ENCODE results near the gene TNFRSF1B.
A peak's percentile ranks its signal among the peaks of the same experiment; 100 is the strongest.

The TNFRSF1B gene

GRCh38 chr1:12183095-12183794, 16.5 kb downstream of the TNFRSF1B start:
- in situ Hi-C loops (cut with HindIII; ENCODE audit: low pct_ligation_motif_present, low pct_unique_long_range_greater_than_20kb, low sequenced_read_pairs), result no loop called here
- DNase-seq, result no peak

- DNase-seq, result peak; percentile 1
- in situ Hi-C loops (cut with HindIII; ENCODE audit: low pct_ligation_motif_present, low pct_unique_long_range_greater_than_20kb, low sequenced_read_pairs), result no loop called here
Measured at GRCh38 chr1:12184008-12184681, 17.4 kb downstream of the TNFRSF1B start.

DNA sequence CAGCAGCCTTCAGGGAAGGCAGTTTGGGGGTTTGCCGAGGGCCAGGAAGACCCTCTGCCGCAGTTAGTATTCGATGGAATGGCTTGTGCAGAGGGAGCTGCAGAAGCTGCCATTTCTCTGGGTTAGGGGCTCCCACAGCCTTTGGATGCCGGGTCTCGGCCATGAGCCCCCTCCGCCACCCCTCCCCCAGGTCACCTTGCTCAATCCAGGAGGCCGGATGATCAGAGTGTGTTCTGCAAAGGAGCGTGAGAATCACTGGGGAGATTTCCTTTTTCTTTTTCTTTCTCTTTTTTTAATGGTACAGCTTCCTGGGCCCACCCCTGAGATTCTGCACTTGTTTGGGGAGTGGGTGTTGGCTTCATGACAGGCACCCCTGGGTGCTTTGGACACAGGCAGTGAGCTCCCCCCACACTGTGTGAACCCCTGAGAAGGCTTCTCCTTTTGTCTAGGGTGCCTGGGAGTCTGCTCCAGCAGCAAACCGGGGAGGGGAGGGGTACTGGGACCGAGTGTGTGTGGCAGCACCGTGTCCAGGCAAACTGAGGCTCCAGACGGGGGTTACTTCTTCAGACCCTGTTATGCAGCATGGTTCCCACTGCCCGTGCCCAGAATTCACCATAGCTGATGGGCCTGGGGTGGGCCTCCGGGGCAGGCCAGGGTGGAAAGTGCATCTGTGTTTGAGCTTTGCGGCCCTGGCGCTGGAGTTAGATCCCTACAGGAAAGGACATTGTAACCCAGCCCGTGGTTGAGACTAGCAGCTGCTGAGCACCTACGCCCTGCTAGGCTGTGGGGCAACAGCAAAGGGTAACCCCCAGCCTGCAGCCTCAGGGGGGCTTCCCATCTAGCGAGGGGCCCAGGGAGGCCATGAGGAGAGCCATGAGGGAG, 18.5 kb downstream of the TNFRSF1B start:
- no peak for DNase-seq
- in situ Hi-C loops (cut with HindIII; ENCODE audit: low pct_ligation_motif_present, low pct_unique_long_range_greater_than_20kb, low sequenced_read_pairs), result no loop called here

- in situ Hi-C loops (cut with HindIII; ENCODE audit: low pct_ligation_motif_present, low pct_unique_long_range_greater_than_20kb, low sequenced_read_pairs), result no loop called here
- no peak for DNase-seq
Measured at GRCh38 chr1:12185918-12186678, 19.3 kb downstream of the TNFRSF1B start.

GRCh38 chr1:12186679-12186985, 19.8 kb downstream of the TNFRSF1B start:
- DNase-seq, result no peak
- in situ Hi-C loops (cut with HindIII; ENCODE audit: low pct_ligation_motif_present, low pct_unique_long_range_greater_than_20kb, low sequenced_read_pairs), result no loop called here

DNA sequence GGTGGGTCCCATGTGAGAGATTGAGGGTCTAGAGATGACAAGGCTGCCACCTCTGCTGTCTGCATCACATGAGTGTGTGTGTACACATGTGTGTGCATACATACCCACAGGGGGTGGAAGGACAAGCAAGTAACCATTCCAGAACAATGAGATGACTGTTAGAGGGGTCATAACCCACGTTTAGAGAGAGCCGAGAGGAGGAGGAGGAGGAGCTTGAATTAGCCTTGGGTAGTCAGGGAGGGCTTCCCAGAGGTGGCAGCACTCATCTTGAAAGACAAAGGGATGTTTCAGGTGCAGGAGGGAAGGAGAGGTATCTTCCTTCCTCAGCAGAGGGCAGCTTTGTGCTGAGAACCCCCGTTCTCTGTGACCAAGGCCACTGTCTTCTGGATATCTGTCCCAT, 21.3 kb downstream of the TNFRSF1B start:
- no peak for DNase-seq
- in situ Hi-C loops (cut with HindIII; ENCODE audit: low pct_ligation_motif_present, low pct_unique_long_range_greater_than_20kb, low sequenced_read_pairs), result no loop called here

DNA sequence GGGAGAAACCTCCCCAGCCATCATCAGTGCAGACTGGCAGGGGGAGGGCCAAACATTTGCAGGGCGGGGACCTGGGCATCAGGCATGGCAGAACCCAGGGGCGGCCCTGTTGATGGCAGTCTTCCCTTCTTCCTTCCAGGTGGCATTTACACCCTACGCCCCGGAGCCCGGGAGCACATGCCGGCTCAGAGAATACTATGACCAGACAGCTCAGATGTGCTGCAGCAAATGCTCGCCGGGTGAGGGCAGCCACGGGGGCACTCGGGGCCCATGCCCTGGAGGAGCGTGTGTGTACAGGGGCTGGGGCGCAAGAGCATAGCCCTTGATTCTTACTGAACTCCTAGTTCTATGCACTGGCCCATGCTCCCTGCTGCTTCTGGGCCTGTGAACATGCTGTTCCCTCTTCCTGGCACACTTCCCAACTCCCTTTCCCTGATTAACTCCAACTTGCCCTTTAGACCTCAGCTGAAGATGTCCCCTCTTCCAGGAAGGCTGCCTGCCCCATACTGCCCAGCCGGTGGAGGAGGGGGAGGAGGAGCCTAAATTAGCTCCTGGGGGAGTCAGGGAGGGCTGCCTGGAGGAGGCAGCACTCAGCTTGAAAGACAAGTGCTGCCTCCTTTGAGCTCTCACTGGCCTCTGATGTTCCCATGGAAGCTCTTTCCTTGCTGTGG, 22.0 kb downstream of the TNFRSF1B start:
- DNase-seq, result no peak
- in situ Hi-C loops (cut with HindIII; ENCODE audit: low pct_ligation_motif_present, low pct_unique_long_range_greater_than_20kb, low sequenced_read_pairs), result no loop called here

DNA sequence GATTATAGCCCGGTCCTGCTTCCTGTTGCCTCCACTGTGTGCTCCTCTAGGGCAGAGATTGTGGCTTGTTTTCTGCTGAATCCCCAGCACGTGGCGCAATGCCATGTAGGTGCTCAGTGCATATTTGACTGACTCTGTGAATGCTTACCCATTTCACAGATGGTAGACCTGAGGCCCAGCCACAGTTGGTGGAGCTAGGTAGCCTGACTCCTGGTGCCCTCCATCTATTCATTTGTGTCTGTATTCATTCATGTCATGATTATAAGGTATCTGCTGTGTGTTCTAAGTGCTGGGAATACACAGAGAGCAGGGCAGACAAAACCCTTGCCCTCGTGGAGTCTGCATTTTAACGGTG, 22.5 kb downstream of the TNFRSF1B start:
- in situ Hi-C loops (cut with HindIII; ENCODE audit: low pct_ligation_motif_present, low pct_unique_long_range_greater_than_20kb, low sequenced_read_pairs), result no loop called here
- DNase-seq, result no peak

GRCh38 chr1:12191242-12192032, 24.6 kb downstream of the TNFRSF1B start:
- DNase-seq, result no peak
- in situ Hi-C loops (cut with HindIII; ENCODE audit: low pct_ligation_motif_present, low pct_unique_long_range_greater_than_20kb, low sequenced_read_pairs), result no loop called here

DNA sequence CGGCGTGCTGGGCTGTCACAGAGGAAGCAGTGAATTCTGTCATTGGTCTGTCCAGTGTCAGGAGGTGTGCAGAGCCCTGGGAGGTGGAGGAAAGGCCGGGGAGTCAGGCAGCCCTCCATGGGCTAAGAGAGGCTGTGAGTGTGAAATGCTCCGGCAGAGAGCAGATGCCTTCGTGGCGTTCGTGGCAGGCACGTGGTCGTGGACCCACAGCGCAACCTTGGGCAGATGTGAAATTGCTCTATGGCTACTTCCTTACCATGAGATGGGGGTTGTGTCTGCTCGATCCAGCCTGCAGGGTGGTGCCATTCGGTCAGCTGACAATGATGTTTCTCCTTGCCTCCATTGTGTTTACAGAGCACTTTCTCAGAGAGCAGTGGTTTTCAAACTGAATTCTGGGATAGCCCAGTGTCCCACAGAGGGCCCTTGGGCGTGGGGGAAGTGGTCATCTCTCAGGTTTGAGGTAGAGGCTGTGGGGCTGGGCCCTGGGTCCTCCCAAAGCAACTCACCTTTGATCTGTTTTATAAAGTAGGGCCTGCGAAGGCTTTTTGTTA, 27.9 kb downstream of the TNFRSF1B start:
- DNase-seq, result no peak
- in situ Hi-C loops (cut with HindIII; ENCODE audit: low pct_ligation_motif_present, low pct_unique_long_range_greater_than_20kb, low sequenced_read_pairs), result no loop called here

DNA sequence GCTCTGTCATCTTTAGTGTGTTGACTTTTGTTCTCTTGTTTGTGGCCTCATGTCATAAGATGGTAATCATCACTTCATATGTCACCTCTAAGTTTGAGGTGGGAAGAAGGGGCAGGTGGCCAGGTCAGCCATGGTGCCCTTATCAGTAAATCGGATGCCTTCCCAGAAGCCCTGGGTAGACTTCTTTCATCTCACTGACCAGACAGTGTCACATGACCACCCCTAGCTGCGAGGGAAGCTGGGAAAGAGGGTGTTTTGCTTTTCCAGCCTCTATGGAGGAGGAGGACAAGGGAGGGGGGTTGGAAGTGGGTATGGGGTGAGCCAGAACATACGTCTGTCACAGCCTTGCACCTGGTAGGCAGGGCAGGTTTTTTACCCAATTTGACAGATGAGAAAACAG, 28.6 kb downstream of the TNFRSF1B start:
- in situ Hi-C loops (cut with HindIII; ENCODE audit: low pct_ligation_motif_present, low pct_unique_long_range_greater_than_20kb, low sequenced_read_pairs), result no loop called here
- no peak for DNase-seq

- in situ Hi-C loops (cut with HindIII; ENCODE audit: low pct_ligation_motif_present, low pct_unique_long_range_greater_than_20kb, low sequenced_read_pairs), result no loop called here
- no peak for DNase-seq
Measured at GRCh38 chr1:12196641-12197482, 30.1 kb downstream of the TNFRSF1B start.

- no peak for DNase-seq
- in situ Hi-C loops (cut with HindIII; ENCODE audit: low pct_ligation_motif_present, low pct_unique_long_range_greater_than_20kb, low sequenced_read_pairs), result no loop called here
Measured at GRCh38 chr1:12197483-12197880, 30.7 kb downstream of the TNFRSF1B start.

GRCh38 chr1:12200208-12200607, 33.4 kb downstream of the TNFRSF1B start:
- in situ Hi-C loops (cut with HindIII; ENCODE audit: low pct_ligation_motif_present, low pct_unique_long_range_greater_than_20kb, low sequenced_read_pairs), result no loop called here
- DNase-seq, result no peak

DNA sequence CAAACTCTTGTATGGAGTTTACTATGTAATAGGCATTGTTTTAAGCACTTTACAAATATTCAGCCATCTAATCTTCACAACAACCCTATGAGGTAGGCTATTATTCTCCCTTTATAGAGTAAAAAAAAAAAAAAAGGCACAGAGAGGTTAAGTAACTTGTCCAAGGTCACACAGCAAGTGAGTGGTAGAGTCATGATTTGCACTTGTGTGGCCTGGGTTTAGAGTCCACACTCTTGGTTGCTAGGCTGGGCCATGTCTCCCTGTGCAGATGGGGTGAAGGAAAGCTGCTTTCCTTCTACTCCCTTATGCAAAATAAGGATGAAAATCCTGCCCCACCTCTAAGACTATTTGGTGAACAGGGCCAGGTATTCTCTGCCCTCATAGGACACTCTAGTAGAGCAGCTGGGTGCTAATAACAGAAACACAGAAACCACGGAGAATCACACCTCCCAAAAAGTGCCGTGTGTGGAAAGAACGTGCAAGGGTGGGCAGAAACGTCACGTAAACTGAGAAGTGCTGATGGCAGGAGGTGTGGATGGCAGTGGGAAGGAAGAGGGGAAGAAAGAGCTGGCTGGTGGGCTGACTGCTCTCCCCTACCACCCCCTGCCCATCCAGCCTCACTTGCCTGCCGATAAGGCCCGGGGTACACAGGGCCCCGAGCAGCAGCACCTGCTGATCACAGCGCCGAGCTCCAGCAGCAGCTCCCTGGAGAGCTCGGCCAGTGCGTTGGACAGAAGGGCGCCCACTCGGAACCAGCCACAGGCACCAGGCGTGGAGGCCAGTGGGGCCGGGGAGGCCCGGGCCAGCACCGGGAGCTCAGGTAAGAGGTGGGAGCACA, 34.8 kb downstream of the TNFRSF1B start:
- no peak for DNase-seq
- in situ Hi-C loops (cut with HindIII; ENCODE audit: low pct_ligation_motif_present, low pct_unique_long_range_greater_than_20kb, low sequenced_read_pairs), result no loop called here

DNA sequence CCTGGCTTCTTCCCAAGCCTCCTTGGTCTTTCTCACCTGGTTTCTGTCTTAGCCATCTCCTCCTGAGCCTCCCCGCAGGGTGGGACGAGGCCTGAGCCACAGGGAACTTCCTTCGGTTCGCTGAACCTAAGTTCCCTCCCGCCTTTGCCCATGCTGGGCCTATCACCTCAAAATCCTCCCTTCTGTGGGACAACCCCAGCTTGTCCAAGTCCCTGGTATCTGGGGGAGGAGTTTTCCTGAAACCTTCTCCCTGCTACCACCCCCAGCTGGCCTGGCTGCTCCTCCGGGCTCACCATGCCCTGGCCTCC, 35.4 kb downstream of the TNFRSF1B start:
- in situ Hi-C loops (cut with HindIII; ENCODE audit: low pct_ligation_motif_present, low pct_unique_long_range_greater_than_20kb, low sequenced_read_pairs), result no loop called here
- DNase-seq, result no peak
